DMS79 (cell line): ENCODE data around the gene NDUFA5.

Experiments used
- DNase-seq: peaks from one replicate; lab custom pipeline; 2025; lab: John Stamatoyannopoulos, UW

Gene NDUFA5

DNA sequence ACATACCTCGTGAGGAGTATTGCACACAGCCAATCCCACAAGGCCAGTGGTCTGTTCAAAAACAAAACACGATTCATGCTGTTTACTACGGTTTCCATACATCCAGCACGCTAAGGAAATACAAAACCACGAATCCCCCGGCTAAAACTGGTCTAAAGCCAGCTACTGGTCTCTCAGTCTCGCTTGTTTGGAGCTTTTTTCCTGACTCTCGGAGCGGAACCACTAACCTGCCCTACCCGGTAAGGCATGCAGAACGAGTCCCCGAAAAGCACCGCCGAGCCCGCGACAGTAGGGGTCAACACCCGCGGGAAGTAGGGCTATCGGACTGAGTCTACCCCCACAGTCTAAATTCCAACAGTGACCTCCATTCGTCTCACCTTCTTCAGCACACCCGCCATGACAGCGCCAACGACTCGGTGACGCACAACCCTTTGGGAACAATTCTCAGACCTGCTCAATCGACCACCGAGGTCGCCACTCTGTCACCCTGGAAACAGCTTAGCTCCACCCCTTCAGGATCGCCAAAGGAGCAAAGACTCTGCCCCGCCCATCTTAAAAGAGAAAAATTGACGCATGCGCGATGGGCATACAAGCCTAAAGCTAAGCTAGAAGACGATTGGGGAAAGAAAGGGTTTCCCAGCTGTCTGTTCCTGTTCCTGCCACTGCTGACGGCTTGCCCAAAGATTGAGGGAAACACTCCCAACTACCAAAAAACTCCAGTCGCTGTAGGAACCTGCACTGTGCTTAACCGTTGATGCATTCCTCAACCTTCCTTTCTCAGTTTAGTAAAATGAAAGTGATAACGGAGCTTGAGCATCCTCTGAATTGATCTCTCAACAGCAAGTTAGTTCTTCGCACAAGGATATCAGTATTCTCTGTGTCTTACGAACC, at the start of gene NDUFA5:
Gene NDUFA5, minus strand, starts transcription at position 421 of the 891 bp plus-strand sequence. Its CDS starts 23 bp downstream, at position 398.
- peak; percentile 98 for DNase-seq

DNA sequence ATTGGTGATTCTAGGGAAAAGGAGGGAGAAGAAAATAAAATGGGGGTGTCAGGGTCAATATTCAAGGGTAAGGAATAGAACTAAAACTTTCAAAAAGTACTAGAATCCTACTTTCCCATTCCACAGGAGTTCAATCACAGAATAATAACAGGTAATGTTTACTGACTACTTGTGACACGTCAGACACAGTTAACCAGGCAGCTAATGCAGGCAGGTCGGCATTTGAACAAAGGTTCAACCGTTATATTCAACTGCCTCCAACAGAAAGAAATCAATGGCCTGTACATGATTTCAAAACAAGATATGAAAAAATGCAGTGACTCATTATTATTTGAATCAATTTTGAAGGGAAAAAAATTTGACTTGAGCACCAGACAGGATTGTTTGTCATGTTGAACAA, 47.1 kb upstream of the NDUFA5 start:
- no peak for DNase-seq

DNA sequence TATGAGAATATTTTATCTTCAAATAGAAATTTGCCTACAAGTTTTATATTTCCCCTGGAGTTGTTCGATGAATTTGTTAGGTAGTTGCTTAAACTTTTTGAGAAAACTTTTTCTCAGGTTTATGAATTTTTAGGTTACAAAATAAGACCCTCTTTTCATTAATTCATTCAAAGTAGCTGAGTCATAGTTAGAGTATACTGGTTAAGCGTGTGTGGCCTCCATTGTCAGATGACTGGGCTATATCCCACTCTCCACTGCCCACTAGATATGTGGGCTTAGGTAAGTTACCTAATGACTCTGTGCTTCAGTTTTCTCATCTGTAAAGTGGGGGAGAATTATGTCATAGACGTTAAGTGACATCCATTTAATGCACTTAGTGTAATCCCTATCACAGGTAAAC, 45.0 kb upstream of the NDUFA5 start:
- no peak for DNase-seq

DNA sequence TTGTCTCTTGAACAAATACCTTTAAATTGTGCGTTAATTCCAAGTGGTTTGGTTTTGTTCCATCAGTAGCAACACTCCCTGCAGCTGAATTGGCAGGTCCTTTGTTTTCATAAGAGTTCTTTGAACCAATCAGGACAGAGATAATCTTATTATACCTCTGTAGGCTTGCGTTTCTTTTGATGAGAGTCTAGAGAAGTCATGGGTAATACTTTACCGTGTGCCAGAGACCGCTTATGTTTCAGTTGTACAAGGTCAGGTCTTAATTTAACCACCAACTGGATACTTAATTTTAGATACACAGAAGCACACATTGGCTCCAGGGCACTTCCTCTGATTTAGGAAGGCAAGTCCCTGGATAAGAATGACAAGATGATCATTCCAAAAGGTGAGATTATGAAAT, 43.9 kb upstream of the NDUFA5 start, which contains the start of gene ASB15:
Gene ASB15, plus strand, starts transcription at position 292 of the 400 bp plus-strand sequence. CDS start 12,682 bp downstream, outside the sequence.
- DNase-seq, result no peak

DNA sequence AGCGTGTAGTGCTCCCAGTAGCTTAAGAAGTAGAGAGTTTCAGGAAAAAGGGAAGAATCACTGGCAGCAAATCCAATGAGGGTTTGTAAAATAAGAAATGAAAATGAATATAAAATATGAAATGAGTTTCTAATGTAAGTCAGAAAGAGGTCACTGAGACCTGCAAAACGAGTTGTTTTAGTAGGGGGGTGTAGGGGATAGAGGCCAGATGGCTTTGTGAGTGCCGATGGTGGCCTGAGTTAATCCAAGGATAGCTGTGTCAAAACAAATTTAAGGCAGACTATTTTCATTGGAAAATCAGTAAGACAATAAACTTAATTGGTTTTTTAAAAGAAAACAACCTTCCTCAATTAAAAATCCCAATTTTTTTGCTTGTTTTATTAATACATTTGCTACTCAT, 43.3 kb upstream of the NDUFA5 start:
- DNase-seq, result no peak

DNA sequence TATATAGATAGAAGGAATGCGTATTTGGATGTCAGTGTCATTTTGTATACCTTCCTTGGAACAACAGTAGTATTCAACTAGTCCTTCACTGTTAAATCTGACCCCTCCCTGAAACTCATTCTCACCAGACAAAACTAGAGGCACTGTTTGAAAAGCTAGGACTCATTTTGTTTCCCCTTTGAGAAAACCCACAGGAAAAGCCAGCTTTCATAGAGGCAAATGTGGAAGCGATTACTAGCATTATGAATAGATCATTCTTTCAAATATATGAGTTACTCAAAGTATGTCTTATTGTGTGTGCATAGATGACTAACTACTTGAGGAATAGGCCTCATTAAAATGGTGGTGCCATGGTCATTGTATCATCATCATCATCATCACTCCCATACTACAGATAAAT, 42.1 kb upstream of the NDUFA5 start:
- no peak for DNase-seq

DNA sequence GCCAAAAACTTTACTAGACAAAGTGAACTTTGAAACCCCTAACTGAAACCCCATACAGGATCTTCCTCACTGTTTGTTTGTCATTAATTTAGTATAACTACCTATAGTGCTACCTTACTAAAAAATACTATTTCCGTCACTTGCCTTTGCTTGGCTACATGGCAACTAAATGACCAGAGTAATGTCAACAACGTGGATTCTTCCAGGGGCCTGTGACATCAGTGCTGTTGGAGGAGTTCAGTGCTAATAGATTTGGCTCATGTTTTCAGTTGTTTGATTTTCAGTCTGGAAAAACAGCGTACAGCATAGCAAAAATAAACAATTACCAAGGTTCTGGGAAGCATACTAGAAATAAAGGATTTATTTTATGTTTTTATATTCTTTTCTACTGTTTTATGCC, 41.0 kb upstream of the NDUFA5 start:
- no peak for DNase-seq

DNA sequence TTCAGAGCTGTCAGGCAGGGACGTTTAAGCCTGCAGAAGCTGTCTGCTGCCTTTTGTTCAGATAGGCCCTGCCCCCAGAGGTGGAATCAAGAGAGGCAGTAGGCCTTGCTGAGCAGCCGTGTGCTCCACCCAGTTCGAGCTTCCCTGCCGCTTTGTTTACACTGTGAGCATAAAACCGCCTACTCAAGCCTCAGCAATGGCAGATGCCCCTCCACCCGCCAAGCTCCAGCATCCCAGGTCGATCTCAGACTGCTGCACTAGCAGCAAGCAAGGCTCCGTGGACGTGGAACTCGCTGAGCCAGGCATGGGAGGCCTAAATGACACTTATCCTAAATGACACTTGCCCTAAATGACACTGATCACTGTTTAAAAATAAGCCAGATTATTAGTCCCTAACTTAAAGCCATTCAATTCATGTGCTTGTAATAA, 37.2 kb upstream of the NDUFA5 start:
- DNase-seq, result no peak

DNA sequence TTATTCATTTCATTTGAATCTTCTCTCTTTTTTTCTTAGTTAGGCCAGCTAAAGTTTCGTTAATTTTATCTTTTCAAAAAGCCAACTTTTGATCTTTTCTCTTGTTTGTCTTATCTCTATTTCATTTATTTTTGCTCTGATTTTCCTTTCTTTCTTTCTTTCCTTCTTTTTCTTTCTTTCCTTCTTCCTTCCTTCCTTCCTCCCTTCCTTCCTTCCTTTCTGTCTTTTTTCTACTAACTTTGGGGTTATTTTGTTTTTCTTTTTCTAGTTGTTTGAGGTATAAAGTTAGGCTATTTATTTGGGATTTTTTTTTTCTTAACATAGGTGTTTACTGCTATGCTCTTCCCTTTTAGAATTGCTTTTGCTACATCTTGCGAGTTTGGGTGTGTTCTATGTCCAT, 30.8 kb upstream of the NDUFA5 start:
- no peak for DNase-seq

DNA sequence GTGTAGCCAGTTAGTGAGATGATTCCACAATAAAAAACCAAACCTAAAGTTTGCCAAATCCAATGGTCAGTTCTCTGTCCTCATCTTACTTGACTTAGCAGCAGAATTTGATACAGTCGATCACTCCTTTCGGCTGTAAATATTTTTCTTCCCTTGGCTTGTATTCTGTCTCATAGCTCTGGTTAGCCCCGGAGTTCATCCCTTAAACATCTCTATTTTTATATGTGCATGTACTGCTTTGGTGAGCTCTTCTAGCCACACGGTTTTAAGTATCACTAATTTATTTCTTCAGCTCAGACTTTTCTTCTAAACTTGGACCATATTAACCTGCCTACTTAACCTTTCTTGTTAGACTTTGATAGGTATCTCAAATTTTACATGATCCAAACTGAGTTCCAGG, 26.2 kb upstream of the NDUFA5 start:
- DNase-seq, result no peak

DNA sequence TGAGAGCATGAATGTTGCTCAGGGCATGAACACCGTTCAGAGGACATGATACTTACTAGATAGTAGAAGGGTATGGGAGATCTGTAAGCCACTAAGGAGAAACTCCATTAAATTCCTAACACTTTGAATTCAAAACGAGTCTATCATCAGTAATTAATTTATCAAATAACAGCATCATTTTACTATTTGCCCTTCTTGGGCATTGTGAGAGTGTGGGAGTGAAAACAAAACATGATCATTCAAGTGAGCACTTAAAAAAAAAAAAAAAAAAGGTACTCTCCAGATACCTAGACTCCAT, 23.5 kb upstream of the NDUFA5 start:
- no peak for DNase-seq

DNA sequence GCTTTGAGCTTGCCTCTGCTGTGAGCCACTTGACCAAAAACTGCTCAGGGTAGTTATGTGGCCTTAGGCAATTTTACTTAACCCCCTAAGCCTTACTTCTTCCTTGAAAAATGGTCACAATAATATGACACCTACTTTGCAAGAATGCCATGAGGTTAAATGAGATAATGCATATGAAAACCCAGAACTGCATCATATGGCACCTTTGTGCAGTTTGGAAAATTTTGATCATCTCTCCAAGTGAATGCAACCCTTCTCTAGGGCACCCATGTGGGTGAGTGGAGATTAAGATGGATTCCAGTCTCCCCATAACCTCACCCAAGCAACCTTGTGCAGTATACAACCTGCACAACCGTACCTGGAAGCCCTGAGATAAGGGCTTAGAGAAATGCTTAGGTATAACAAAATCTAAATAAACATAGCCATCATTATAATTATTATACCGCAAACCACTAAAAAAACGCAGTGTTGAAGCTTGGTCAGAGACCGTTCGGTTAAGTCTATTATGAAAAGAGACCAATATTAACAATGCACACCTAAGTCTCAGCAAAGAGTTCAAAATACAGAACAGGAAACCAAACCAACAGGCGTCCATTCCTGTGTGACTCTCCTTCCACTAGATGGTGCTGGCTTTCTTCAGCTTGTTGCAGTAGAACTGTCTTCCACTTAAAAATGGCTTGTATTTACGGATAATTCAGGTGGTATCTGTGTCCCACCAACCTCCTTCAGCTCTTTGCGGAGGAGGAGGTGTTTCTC, 23.0 kb upstream of the NDUFA5 start:
- DNase-seq, result no peak

DNA sequence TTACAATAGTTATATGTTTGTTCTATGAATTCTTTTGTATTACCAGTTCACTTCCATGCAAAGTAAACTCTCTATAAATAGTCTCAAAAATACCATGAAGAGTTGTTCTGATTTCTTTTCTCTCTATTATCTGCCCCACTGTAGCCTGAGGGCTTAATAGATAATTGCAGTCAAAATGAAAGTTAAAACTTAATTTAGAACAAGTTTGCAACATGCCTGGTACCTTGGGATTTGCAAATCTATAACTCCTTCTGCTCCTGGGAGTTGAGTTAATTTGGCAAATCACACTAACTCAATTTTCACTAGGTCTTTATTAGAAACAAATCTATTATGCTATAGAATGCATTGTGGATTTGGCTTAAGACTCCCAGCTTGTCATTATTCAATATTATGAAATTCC, 21.8 kb upstream of the NDUFA5 start:
- DNase-seq, result no peak

DNA sequence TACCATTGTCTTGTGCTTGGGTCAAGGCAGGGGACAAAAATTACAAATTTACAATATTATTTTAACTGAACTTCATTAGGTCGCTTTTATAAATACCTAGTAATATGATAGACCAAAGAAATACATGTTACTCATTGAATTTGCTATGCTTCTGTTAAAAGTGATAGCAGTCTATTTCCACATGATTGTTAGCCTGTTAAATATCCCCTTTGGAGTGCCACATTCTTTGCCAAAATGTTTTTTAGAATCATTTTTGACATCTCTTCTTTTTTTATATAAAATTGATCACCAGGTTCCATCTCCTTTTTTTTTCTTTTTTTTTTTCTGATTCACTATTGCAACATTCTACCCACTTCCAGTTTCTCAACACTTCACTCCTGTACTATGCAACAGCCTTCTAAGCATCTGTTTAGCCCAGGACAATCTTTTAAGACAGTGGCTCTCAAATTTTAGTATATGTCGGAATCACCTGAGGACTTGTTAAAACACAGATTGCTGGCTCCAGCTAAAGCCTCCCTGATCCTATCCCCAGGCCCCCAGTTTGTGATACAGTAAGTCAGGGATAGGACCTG, 16.4 kb upstream of the NDUFA5 start:
- no peak for DNase-seq

DNA sequence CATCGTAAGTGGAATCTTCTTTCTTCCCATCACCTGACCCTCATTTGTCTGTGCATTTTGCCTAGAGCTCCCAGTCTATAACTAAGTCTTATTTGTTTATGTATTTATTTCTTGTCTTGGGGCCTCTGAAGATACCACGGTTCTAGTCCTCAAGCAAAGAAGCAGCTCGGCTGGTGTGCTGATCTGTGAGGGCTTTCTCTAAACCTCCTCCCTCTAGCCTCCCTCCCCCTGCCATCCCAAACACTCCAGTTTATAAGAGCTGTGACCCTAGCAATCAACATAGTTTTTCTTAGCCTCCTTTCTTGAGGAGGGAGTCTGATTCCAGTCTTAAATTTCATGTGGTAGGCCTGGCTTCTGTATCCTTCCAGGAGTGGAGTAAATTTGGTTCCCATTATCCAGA, 15.7 kb upstream of the NDUFA5 start:
- no peak for DNase-seq

DNA sequence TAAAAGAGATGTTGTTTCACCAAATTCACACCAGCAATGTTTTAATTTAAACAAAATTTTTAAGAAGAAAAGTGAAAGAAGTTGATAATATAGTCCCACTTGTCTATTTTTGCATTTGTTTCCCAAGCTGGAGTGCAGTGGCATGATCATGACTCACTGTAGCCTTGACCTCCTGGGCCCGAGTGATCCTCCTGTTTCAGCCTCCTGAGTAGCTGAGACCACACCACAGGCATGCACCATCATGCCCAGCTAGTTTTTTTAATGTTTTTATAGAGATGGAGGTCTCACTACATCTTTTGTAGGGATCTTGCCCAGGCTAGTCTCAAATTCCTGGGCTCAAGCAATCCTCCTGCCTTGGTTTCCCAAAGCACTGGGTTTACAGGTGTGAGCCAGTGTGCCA, 14.1 kb upstream of the NDUFA5 start:
- DNase-seq, result no peak

DNA sequence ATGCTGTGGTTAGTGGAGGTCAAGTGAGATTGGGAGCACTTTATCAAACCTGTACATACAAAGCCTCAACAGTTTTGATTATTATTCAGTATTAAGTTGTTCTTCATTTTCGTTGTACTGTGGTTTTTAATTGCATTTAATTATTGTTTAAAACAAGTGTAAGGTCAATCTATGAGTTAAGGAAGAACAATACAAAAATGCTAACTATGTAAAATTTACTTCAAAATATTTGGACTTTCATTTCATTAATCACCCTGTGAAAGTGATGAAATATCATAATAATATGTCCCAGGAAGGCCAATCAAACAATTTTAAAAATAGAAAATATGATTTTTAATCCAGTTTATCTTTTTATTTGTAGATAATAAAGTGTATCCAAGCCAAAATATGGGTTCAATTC, 13.6 kb upstream of the NDUFA5 start:
- no peak for DNase-seq

DNA sequence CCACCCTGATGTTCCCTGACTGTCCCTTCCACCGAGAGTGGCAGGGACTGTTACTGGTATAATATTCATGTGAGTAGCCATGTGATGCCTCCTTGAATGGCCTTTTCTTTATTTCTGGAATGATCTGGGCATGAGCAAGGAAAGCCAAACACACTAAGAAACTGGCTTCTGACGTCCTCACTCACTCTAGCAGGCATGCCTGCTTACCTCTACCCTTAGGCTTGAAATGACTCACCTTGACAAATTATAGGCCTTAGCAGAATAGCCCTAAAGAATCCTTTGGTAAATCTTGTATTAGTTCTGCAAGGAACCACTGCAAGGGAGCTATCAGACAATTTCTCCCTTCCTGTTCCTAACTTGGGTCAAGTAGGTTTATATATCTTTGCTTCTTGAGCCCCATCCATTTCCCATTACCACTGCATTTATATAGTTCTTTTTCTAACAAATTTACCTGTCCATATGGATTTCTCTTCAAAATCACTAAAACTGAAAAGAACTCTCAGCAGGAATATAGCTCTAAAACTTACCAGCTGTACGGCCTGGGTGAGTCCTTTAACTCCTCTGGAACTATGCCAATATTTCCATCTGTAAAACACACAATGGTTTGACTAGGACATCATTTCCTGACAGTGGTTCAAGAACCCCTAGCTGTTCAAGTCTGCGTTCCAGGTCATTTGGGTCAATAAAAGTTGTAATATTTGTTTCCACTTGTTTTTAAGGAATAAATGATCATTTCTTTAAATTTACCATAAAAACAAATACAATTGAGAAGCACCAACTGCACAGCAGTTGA, 13.0 kb upstream of the NDUFA5 start:
- DNase-seq, result no peak

DNA sequence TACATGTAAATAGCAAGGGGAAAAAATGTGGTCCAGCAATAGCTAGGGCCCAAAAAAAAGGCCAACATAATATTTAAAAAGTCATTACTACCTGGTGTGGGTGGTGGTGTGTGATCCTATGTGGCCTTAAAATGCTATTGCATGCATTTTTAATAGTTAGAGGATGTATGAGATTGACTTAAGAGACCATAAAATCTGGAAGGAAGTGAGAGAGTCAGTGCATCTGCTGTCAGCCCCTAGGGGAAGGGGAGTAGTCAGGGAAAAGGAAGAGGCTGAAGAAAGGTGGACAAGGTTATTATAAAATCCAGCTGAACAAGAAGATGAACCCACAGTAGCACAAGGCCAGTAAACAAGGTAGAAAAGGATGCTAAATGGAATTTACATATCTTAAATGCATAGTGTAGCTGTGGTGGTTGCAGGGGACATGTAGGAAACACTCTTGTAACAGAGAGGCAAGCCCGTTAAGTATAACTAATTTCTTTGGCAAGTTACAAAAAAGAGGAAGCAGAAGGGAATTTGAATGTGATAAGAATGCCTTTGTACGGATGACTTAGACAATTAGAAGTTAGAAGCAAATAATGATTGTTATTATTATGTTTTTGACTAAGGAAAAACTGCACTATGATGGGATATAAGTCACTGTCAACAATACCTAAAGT, 11.9 kb upstream of the NDUFA5 start:
- DNase-seq, result no peak

DNA sequence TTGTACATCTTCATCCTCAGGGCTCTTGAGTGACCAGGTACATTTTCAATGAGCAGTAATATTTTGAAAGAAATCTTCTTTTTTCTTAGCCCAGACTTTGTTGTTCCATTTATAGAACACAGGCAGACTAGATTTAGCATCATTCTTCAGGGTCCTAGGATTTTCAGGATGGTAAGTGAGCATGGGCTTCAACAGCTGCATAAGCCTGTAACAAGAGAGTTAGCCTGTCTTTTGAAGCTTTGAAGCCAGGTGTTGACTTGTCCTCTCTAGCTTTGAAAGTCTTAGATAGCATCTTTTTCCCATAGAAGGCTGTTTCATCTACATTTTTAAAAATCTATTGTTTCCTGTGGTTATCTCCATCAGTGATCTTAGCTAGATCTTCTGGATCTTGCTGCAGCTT, 4.5 kb upstream of the NDUFA5 start:
- DNase-seq, result no peak

DNA sequence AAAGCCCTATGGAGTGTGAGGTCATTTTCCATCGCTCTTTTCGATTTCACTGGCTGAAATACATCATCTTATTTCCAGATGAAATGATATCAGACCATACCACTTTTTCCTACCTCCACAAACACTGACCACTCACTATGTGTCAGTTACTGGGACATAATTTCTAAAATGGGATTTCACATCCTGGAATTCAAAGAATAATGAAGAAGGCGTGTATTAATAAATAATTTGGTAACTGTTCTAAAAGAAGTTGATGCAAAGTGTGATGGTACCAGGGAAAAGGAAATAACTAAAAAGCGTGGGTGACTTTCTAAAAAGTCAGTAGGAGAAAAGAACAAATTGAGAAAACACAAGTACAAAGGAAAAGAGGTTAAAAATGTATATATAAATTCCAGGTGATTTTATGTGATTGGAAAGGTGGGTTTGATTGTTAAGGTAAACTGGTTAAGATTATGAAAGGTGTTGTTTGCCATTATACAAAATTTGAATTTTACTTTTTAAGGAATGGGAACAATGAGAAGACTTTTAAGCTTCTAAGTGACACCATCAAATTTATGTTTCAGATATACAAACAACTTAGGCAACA, 764 bp upstream of the NDUFA5 start:
- DNase-seq, result no peak
